ENCODE measurements around the gene LMOD2. TPM values are rescaled to one million over a fixed set of nuclear protein-coding genes. Genes with fewer than 3 reads are reported as not detected.

LMOD2 gene
- total and polyA plus RNA-seq, 2 donors (not counting 3 experiments of a cell fraction or from before 2014, with no cell fraction given), result not detected

GRCh38 chr7:123674399-123675180 lies 18.9 kb downstream of the LMOD2 start:
- Histone ChIP-seq H3K9me3 (replicated peaks; ENCODE audit: control insufficient read depth, insufficient read depth, low read length) (no peaks in the 10 kb centered on the region), H3K27me3 (ENCODE audit: control insufficient read depth in 2 of 2, insufficient read depth in 2 of 2, low read length in 2 of 2) (no peaks in the 10 kb centered on the region), H4K20me1 (replicated peaks; ENCODE audit: control insufficient read depth, extremely low read depth, insufficient read depth, low read length) (no peaks in the 10 kb centered on the region), H3K27ac (ENCODE audit: insufficient read depth, low read depth, low read length) (no peak overlapping the region), H3K9ac (replicated peaks; ENCODE audit: extremely low read depth, insufficient read depth, low read length) (no peak overlapping the region), H3K4me1 (ENCODE audit: control insufficient read depth, extremely low read depth, insufficient read depth, low read length) (no peaks in the 10 kb centered on the region), H2AFZ (ENCODE audit: low read depth, low read length) (no peak overlapping the region), H3K79me2 (ENCODE audit: control insufficient read depth, insufficient read depth, low read length) (no peaks in the 10 kb centered on the region), H3K9me1 (replicated peaks; ENCODE audit: control insufficient read depth, extremely low read depth, insufficient read depth, low read length) (no peaks in the 10 kb centered on the region), H3K36me3 (ENCODE audit: control insufficient read depth in 2 of 2, extremely low read depth in 1 of 2, insufficient read depth in 2 of 2, low read length in 2 of 2) (no peaks in the 10 kb centered on the region), H3K4me3 (replicated peaks in 1 of 3; ENCODE audit: insufficient read depth in 1 of 3, low read depth in 1 of 3, low read length in 3 of 3) (no peak overlapping the region), H3K4me2 (ENCODE audit: insufficient read depth, low read length) (no peak overlapping the region)
- TF ChIP-seq MYC (IDR thresholded peaks at IDR 0.05; ENCODE audit: low read depth, low read length) (no peak), EZH2 (IDR thresholded peaks at IDR 0.05; ENCODE audit: borderline replicate concordance, low read depth, low read length, severe bottlenecking) (no peak), POLR2AphosphoS5 (IDR thresholded peaks at IDR 0.05; ENCODE audit: insufficient read depth, low read depth, low read length) (no peak)
- TF ChIP-seq, protein P1, sequence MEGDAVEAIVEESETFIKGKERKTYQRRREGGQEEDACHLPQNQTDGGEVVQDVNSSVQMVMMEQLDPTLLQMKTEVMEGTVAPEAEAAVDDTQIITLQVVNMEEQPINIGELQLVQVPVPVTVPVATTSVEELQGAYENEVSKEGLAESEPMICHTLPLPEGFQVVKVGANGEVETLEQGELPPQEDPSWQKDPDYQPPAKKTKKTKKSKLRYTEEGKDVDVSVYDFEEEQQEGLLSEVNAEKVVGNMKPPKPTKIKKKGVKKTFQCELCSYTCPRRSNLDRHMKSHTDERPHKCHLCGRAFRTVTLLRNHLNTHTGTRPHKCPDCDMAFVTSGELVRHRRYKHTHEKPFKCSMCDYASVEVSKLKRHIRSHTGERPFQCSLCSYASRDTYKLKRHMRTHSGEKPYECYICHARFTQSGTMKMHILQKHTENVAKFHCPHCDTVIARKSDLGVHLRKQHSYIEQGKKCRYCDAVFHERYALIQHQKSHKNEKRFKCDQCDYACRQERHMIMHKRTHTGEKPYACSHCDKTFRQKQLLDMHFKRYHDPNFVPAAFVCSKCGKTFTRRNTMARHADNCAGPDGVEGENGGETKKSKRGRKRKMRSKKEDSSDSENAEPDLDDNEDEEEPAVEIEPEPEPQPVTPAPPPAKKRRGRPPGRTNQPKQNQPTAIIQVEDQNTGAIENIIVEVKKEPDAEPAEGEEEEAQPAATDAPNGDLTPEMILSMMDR (IDR thresholded peaks at IDR 0.05; ENCODE audit: extremely low read depth in 1 of 2, insufficient read depth in 1 of 2, low read depth in 1 of 2, low read length in 2 of 2), result no peak
- TF ChIP-seq, protein P2, sequence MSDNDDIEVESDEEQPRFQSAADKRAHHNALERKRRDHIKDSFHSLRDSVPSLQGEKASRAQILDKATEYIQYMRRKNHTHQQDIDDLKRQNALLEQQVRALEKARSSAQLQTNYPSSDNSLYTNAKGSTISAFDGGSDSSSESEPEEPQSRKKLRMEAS (IDR thresholded peaks at IDR 0.05; ENCODE audit: insufficient read depth, insufficient read length), result no peak
- no peak for DNase-seq (ENCODE audit: low read depth, low spot score)
- ChIA-PET POLR2A (no interaction called here), CTCF (interaction anchor here (1.0 to 1.4 kb wide), 5 partner anchors 8 to 197 kb away, joined by 3 to 12 read pairs (median 4); no protein-coding TSS in a partner anchor)
- BruUV-seq (replicated peaks), result no TSS peak
- dilution Hi-C loops (cut with MboI; ENCODE audit: extremely low pct_ligation_motif_present, low sequenced_read_pairs), result no loop called here
- intact Hi-C loops (cut with micrococcal nuclease), result loop anchor here (2.0 kb wide), 1 partner anchor 20 kb away; the partner anchor contains the start of gene LMOD2
- no peak for FAIRE-seq
